Measurements from ENCODE around the gene SYNPR. TPM values are rescaled to one million over a fixed set of nuclear protein-coding genes. Genes with fewer than 3 reads are reported as not detected.

SYNPR gene
- total RNA-seq, 1 experiment from 2014 or later, result not detected

GRCh38 chr3:63385629-63386028 lies 107.5 kb downstream of the SYNPR start:
- Histone ChIP-seq H3K4me3 (ENCODE audit: low read depth, low read length) (no peak overlapping the region), H3K27me3 (replicated peaks; ENCODE audit: control insufficient read depth, insufficient read depth, low read length) (no peaks in the 10 kb centered on the region; the same call in 1 of the 2 replicates), H3K36me3 (ENCODE audit: control insufficient read depth, insufficient read depth, low read length) (no peaks in the 10 kb centered on the region), H3K9me3 (no peaks in the 10 kb centered on the region), H3K4me1 (no peaks in the 10 kb centered on the region)
- H3K9me3 Mint-ChIP-seq (ENCODE audit: unreplicated experiment), result no peaks in the 10 kb centered on the region
- no peaks in the 10 kb centered on the region for H3K36me3 Mint-ChIP-seq (ENCODE audit: insufficient read depth, unreplicated experiment)
- H3K27ac Mint-ChIP-seq (ENCODE audit: unreplicated experiment), result no peak overlapping the region
- peaks cover 19% of the 10 kb centered on the region for H3K27me3 Mint-ChIP-seq (ENCODE audit: insufficient read depth, unreplicated experiment)
- ChIA-PET CTCF (no interaction called here), POLR2A (no interaction called here)
- intact Hi-C loops (cut with micrococcal nuclease; ENCODE audit: unreplicated experiment), result no loop called here
- TF ChIP-seq, protein P1, sequence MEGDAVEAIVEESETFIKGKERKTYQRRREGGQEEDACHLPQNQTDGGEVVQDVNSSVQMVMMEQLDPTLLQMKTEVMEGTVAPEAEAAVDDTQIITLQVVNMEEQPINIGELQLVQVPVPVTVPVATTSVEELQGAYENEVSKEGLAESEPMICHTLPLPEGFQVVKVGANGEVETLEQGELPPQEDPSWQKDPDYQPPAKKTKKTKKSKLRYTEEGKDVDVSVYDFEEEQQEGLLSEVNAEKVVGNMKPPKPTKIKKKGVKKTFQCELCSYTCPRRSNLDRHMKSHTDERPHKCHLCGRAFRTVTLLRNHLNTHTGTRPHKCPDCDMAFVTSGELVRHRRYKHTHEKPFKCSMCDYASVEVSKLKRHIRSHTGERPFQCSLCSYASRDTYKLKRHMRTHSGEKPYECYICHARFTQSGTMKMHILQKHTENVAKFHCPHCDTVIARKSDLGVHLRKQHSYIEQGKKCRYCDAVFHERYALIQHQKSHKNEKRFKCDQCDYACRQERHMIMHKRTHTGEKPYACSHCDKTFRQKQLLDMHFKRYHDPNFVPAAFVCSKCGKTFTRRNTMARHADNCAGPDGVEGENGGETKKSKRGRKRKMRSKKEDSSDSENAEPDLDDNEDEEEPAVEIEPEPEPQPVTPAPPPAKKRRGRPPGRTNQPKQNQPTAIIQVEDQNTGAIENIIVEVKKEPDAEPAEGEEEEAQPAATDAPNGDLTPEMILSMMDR (IDR thresholded peaks at IDR 0.05; ENCODE audit: insufficient read depth in 1 of 2, low read depth in 1 of 2, low read length in 1 of 2, severe bottlenecking in 1 of 2, unreplicated experiment in 1 of 2), result no peak
- DNase-seq, result no peak
- no peak overlapping the region for H3K4me3 Mint-ChIP-seq (ENCODE audit: unreplicated experiment)
- BruUV-seq (replicated peaks), result no TSS peak
- H3K4me1 Mint-ChIP-seq (ENCODE audit: low read depth, unreplicated experiment), result no peaks in the 10 kb centered on the region

- no peak for DNase-seq
- Mint-ChIP-seq H3K4me3 (ENCODE audit: unreplicated experiment) (no peak overlapping the region), H3K9me3 (ENCODE audit: unreplicated experiment) (no peaks in the 10 kb centered on the region), H3K27me3 (ENCODE audit: insufficient read depth, unreplicated experiment) (peaks cover 17% of the 10 kb centered on the region), H3K4me1 (ENCODE audit: low read depth, unreplicated experiment) (no peaks in the 10 kb centered on the region), H3K36me3 (ENCODE audit: insufficient read depth, unreplicated experiment) (no peaks in the 10 kb centered on the region), H3K27ac (ENCODE audit: unreplicated experiment) (no peak overlapping the region)
- TF ChIP-seq, protein P1 (IDR thresholded peaks at IDR 0.05; ENCODE audit: insufficient read depth in 1 of 2, low read depth in 1 of 2, low read length in 1 of 2, severe bottlenecking in 1 of 2, unreplicated experiment in 1 of 2), result no peak
- Histone ChIP-seq H3K4me1 (no peaks in the 10 kb centered on the region), H3K36me3 (ENCODE audit: control insufficient read depth, insufficient read depth, low read length) (no peaks in the 10 kb centered on the region), H3K9me3 (no peaks in the 10 kb centered on the region), H3K4me3 (ENCODE audit: low read depth, low read length) (no peak overlapping the region), H3K27me3 (replicated peaks; ENCODE audit: control insufficient read depth, insufficient read depth, low read length) (no peaks in the 10 kb centered on the region; the same call in 1 of the 2 replicates)
- CTCF ChIA-PET, result no interaction called here
- BruUV-seq (replicated peaks), result no TSS peak
- POLR2A ChIA-PET, result no interaction called here
- intact Hi-C loops (cut with micrococcal nuclease; ENCODE audit: unreplicated experiment), result no loop called here
Observed at GRCh38 chr3:63386568-63386967, 108.5 kb downstream of the SYNPR start.

DNA sequence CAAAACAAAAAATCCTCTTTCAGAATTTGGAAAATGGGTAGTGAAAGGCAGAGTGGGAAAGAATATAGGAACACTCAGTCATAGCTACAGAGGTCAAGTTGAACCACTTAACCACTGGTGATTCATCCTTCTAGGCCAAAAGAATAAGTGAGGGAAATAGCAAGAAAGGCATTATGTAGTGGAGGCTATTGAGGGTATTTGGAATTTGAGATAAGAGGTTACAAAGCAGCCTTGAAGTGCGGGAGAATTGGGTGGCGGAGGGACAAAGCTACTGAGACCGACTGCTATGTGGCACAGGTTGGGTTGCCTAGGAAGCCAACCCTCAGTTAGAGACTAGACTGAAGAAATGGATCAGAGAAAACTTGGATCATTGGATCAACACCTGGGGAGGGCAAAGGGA lies 109.5 kb downstream of the SYNPR start:
- intact Hi-C loops (cut with micrococcal nuclease; ENCODE audit: unreplicated experiment), result no loop called here
- TF ChIP-seq, protein P1 (IDR thresholded peaks at IDR 0.05; ENCODE audit: insufficient read depth in 1 of 2, low read depth in 1 of 2, low read length in 1 of 2, severe bottlenecking in 1 of 2, unreplicated experiment in 1 of 2), result no peak
- H3K9me3 ChIP-seq, result no peaks in the 10 kb centered on the region
- Mint-ChIP-seq H3K9me3 (ENCODE audit: unreplicated experiment) (no peaks in the 10 kb centered on the region), H3K27me3 (ENCODE audit: insufficient read depth, unreplicated experiment) (peaks cover 15% of the 10 kb centered on the region), H3K4me3 (ENCODE audit: unreplicated experiment) (no peak overlapping the region), H3K27ac (ENCODE audit: unreplicated experiment) (no peak overlapping the region), H3K4me1 (ENCODE audit: low read depth, unreplicated experiment) (no peaks in the 10 kb centered on the region), H3K36me3 (ENCODE audit: insufficient read depth, unreplicated experiment) (no peaks in the 10 kb centered on the region)
- H3K36me3 ChIP-seq (ENCODE audit: control insufficient read depth, insufficient read depth, low read length), result no peaks in the 10 kb centered on the region
- H3K4me1 ChIP-seq, result no peaks in the 10 kb centered on the region
- no peak overlapping the region for H3K4me3 ChIP-seq (ENCODE audit: low read depth, low read length)
- no peaks in the 10 kb centered on the region; the same call in 1 of the 2 replicates for H3K27me3 ChIP-seq (replicated peaks; ENCODE audit: control insufficient read depth, insufficient read depth, low read length)
- ChIA-PET CTCF (interaction anchor here (0.6 to 0.7 kb wide), 2 partner anchors 23 to 701 kb away, joined by 3 to 5 read pairs; no protein-coding TSS in a partner anchor), POLR2A (no interaction called here)
- DNase-seq, result no peak
- no TSS peak for BruUV-seq (replicated peaks)
